GM12878 (cell line): ENCODE data around the gene SLC5A1. TPM values are rescaled to one million over a fixed set of nuclear protein-coding genes. Genes with fewer than 3 reads are reported as not detected.

Experiments
- ATAC-seq: fragments of 200-7000 bp; cut with Tn5 transposase; 3 replicates; pipeline ENCODE4 v1.9.1; 2020; ENCODE audit warnings: mild to moderate bottlenecking, moderate library complexity
- BruUV-seq: library from RNA; stranded (reverse); fragments of 400-500 nt; replicated peaks from 2 replicates; lab custom pipeline; 2021; lab: Mats Ljungman, UMichigan
- CTCF ChIA-PET: fragments of 300-600 bp; sonication (Branson Sonifier 250); formaldehyde crosslinking; extraction: SDS; loops from one replicate; lab custom pipeline; 2021; ENCODE audit warnings: inconsistent platforms; lab: Yijun Ruan, JAX
- POLR2A ChIA-PET: fragments of 350-600 bp; formaldehyde crosslinking; extraction: SDS; loops from one replicate; lab custom pipeline; 2021; ENCODE audit warnings: inconsistent platforms; lab: Charles Lee
- RAD21 ChIA-PET: fragments of 300-600 bp; sonication (Branson Sonifier 250); formaldehyde crosslinking; loops from one replicate; lab custom pipeline; 2023; ENCODE audit warnings: antibody characterized with exemption; ENCODE audit not compliant: unreplicated experiment; lab: Charles Lee
- SMC1A ChIA-PET: fragments of 300-600 bp; sonication (Branson Sonifier 250); formaldehyde crosslinking; loops from one replicate; lab custom pipeline; 2023; ENCODE audit not compliant: unreplicated experiment, uncharacterized antibody; lab: Charles Lee
- DNase-seq: peaks from one replicate; pipeline ENCODE4 v3.0.0-alpha.2; 2011; ENCODE audit warnings: low read depth, low spot score
- FAIRE-seq: peaks from 3 replicates; lab custom pipeline; 2011; peaks lifted over from hg19 to GRCh38; lab: Jason Lieb, UNC
- H2AFZ ChIP-seq: 2 replicates; pipeline ENCODE4 v1.6.0; 2011; ENCODE audit warnings: low read depth, low read length, control low read depth; ENCODE audit not compliant: control insufficient read depth
- H3K27ac ChIP-seq: 2 replicates; pipeline ENCODE4 v1.5.1; 2011; ENCODE audit warnings: control low read depth; ENCODE audit not compliant: control insufficient read depth, insufficient read depth
- H3K27me3 ChIP-seq, 2 experiments: replicated peaks in 1 of 2; 2 replicates each; pipeline versions ENCODE4 v1.6.0 to v1.6.1; 2011; ENCODE audit warnings: low read length in 1 of 2; ENCODE audit not compliant: control insufficient read depth in 2 of 2, insufficient read depth in 2 of 2
- H3K36me3 ChIP-seq, 2 experiments: 2 replicates each; pipeline ENCODE4 v1.5.1; 2011; ENCODE audit warnings: low read length in 1 of 2; ENCODE audit not compliant: control insufficient read depth in 2 of 2, insufficient read depth in 2 of 2
- H3K4me1 ChIP-seq: 2 replicates; pipeline ENCODE4 v1.6.1; 2011; ENCODE audit warnings: mild to moderate bottlenecking, low read length, moderate library complexity, mixed read lengths; ENCODE audit not compliant: control insufficient read depth, insufficient read depth
- H3K4me2 ChIP-seq: 2 replicates; pipeline ENCODE4 v1.6.0; 2011; ENCODE audit warnings: control low read depth; ENCODE audit not compliant: control insufficient read depth, insufficient read depth
- H3K4me3 ChIP-seq: fragments of 200-600 bp; sonication (generic); 2 replicates; pipeline ENCODE4 v1.5.1; 2016
- H3K79me2 ChIP-seq: 2 replicates; pipeline ENCODE4 v1.6.0; 2011; ENCODE audit warnings: low read length; ENCODE audit not compliant: control insufficient read depth, insufficient read depth
- H3K9ac ChIP-seq: 2 replicates; pipeline ENCODE4 v1.8.0; 2011; ENCODE audit warnings: low read length, control low read depth, mixed read lengths; ENCODE audit not compliant: control insufficient read depth, insufficient read depth
- H3K9me3 ChIP-seq: replicated peaks from 3 replicates; pipeline ENCODE4 v1.5.1; 2011; ENCODE audit warnings: mild to moderate bottlenecking, low read length; ENCODE audit not compliant: control insufficient read depth, insufficient read depth
- H4K20me1 ChIP-seq: 2 replicates; pipeline ENCODE4 v1.6.0; 2011; ENCODE audit not compliant: control insufficient read depth, insufficient read depth
- ATF7 ChIP-seq: fragments of 450-650 bp; IDR thresholded peaks from 2 replicates; pipeline ENCODE4 v1.6.1; 2016; ENCODE audit warnings: low read depth, mild to moderate bottlenecking
- GABPA ChIP-seq: IDR thresholded peaks from 2 replicates; pipeline ENCODE4 v1.6.1; 2014; ENCODE audit warnings: antibody characterized with exemption, low read depth, mild to moderate bottlenecking, inconsistent platforms
- NFYA ChIP-seq: IDR thresholded peaks from 2 replicates; pipeline ENCODE4 v1.6.1; 2011; ENCODE audit warnings: low read depth, mild to moderate bottlenecking, low read length, improper control_type of control experiment, borderline replicate concordance
- PML ChIP-seq: IDR thresholded peaks from 2 replicates; pipeline ENCODE4 v1.6.1; 2012; ENCODE audit warnings: low read length, inconsistent platforms
- WGBS: methylation state at CpG from one replicate; pipeline ENCODE4 v1.1.6; 2016; ENCODE audit warnings: low lambda C conversion rate; ENCODE audit not compliant: insufficient replicate concordance, insufficient coverage; ENCODE audit errors: missing lambda C conversion rate; 5-methylcytosine and 5-hydroxymethylcytosine counted together
- in situ Hi-C: fragments of 300-500 bp; cut with MboI; formaldehyde crosslinking; loops from 9 replicates; pipeline ENCODE4 v1.14.3; 2018; ENCODE audit warnings: mixed read lengths
- intact Hi-C: fragments of 100-400 bp; cut with micrococcal nuclease; formaldehyde crosslinking; loops from one replicate; pipeline ENCODE4 v1.14.2; 2022; ENCODE audit not compliant: unreplicated experiment
- polyA plus RNA-seq, 11 experiments: library from polyadenylated mRNA; depleted of rRNA in 4 of 11; unstranded in 6 of 11; stranded (reverse) in 5 of 11; fragments of >200 nt; fragmentation: Nextera tagmentation in 4 of 11; fragmentation: Illumina TruSeq in 1 of 11; extraction: Ambion mirVana in 4 of 11; extraction: Trizol in 1 of 11; gene quantifications; 1 replicate in 1 of 11; 2 replicates in 10 of 11; pipeline versions ENCODE4 v1.2.1 to v1.2.3, GENCODE V29; 2011 to 2016; ENCODE audit warnings: inconsistent platforms in 2 of 11, missing spikeins in 2 of 11, low read depth in 1 of 11
- total RNA-seq, 4 experiments: library from RNA; depleted of rRNA in 3 of 4; stranded (reverse); fragments of >200 nt in 3 of 4; fragmentation: Illumina TruSeq in 1 of 4; extraction: Trizol in 1 of 4; gene quantifications; 2 replicates each; pipeline versions ENCODE4 v1.2.1 to v1.2.3, GENCODE V29; 2013 to 2021
- TF ChIP-seq, protein P1 (sequence below): IDR thresholded peaks from 2 replicates; pipeline ENCODE4 v1.6.1; 2012; ENCODE audit warnings: mild to moderate bottlenecking, low read depth, low read length
- TF ChIP-seq, protein P2 (sequence below): fragments of 450-650 bp; IDR thresholded peaks from 2 replicates; pipeline ENCODE4 v1.6.1; 2017; ENCODE audit warnings: mild to moderate bottlenecking, moderate library complexity
- TF ChIP-seq, protein P3 (sequence below): fragments of 150-350 bp; IDR thresholded peaks from 2 replicates; pipeline ENCODE4 v1.6.1; 2016; ENCODE audit warnings: low read depth, low read length

SLC5A1 gene
- total and polyA plus RNA-seq, 10 of the 15 experiments (the other 5 are each of a cell fraction or from before 2014, with no cell fraction given) = 0.01 TPM; not detected in 9

DNA sequence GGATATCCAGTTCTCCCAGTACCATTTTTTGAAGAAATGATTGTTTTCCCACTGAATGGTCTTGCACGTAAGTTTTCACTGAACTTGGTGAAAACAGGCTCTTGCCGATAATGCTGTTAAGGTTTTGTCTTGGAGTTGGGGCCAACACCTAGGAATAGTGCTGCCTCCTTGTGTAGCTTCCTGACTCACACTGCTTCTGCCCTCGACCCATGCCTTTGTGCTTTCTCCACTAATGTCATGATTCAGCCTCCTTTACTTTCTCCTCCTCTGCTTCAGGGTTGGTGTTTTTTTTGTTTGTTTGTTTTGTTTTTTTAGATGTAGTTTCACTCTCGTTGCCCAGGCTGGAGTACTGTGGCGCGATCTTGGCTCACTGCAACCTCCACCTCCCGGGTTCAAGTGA lies 30.2 kb downstream of the SLC5A1 start:
- Histone ChIP-seq H3K9ac (no peak overlapping the region), H3K9me3 (no peaks in the 10 kb centered on the region), H3K4me2 (no peak overlapping the region), H3K27me3 (peaks cover 0 to 1% of the 10 kb centered on the region in 2 experiments; a peak in 2 of 4 replicates), H2AFZ (no peak overlapping the region), H3K4me3 (no peak overlapping the region), H3K27ac (no peak overlapping the region), H4K20me1 (no peaks in the 10 kb centered on the region), H3K4me1 (no peaks in the 10 kb centered on the region), H3K79me2 (no peaks in the 10 kb centered on the region), H3K36me3 (no peaks in the 10 kb centered on the region)
- DNase-seq = no peak
- POLR2A ChIA-PET = no interaction called here
- SMC1A ChIA-PET = no interaction called here
- RAD21 ChIA-PET = no interaction called here
- in situ Hi-C loops = loop anchor here (10.0 kb wide), 1 partner anchor 408 kb away; the partner anchor contains the start of gene PISD
- 50% methylated on average over 7 of the region's 7 CpGs for WGBS
- no peak for FAIRE-seq
- no TSS peak for BruUV-seq
- ATAC-seq = no peak
- intact Hi-C loops = no loop called here
- CTCF ChIA-PET = no interaction called here
- TF ChIP-seq, protein P1, sequence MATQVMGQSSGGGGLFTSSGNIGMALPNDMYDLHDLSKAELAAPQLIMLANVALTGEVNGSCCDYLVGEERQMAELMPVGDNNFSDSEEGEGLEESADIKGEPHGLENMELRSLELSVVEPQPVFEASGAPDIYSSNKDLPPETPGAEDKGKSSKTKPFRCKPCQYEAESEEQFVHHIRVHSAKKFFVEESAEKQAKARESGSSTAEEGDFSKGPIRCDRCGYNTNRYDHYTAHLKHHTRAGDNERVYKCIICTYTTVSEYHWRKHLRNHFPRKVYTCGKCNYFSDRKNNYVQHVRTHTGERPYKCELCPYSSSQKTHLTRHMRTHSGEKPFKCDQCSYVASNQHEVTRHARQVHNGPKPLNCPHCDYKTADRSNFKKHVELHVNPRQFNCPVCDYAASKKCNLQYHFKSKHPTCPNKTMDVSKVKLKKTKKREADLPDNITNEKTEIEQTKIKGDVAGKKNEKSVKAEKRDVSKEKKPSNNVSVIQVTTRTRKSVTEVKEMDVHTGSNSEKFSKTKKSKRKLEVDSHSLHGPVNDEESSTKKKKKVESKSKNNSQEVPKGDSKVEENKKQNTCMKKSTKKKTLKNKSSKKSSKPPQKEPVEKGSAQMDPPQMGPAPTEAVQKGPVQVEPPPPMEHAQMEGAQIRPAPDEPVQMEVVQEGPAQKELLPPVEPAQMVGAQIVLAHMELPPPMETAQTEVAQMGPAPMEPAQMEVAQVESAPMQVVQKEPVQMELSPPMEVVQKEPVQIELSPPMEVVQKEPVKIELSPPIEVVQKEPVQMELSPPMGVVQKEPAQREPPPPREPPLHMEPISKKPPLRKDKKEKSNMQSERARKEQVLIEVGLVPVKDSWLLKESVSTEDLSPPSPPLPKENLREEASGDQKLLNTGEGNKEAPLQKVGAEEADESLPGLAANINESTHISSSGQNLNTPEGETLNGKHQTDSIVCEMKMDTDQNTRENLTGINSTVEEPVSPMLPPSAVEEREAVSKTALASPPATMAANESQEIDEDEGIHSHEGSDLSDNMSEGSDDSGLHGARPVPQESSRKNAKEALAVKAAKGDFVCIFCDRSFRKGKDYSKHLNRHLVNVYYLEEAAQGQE = no peak
- TF ChIP-seq PML (no peak), NFYA (no peak), ATF7 (no peak), GABPA (no peak)
- TF ChIP-seq, protein P2, sequence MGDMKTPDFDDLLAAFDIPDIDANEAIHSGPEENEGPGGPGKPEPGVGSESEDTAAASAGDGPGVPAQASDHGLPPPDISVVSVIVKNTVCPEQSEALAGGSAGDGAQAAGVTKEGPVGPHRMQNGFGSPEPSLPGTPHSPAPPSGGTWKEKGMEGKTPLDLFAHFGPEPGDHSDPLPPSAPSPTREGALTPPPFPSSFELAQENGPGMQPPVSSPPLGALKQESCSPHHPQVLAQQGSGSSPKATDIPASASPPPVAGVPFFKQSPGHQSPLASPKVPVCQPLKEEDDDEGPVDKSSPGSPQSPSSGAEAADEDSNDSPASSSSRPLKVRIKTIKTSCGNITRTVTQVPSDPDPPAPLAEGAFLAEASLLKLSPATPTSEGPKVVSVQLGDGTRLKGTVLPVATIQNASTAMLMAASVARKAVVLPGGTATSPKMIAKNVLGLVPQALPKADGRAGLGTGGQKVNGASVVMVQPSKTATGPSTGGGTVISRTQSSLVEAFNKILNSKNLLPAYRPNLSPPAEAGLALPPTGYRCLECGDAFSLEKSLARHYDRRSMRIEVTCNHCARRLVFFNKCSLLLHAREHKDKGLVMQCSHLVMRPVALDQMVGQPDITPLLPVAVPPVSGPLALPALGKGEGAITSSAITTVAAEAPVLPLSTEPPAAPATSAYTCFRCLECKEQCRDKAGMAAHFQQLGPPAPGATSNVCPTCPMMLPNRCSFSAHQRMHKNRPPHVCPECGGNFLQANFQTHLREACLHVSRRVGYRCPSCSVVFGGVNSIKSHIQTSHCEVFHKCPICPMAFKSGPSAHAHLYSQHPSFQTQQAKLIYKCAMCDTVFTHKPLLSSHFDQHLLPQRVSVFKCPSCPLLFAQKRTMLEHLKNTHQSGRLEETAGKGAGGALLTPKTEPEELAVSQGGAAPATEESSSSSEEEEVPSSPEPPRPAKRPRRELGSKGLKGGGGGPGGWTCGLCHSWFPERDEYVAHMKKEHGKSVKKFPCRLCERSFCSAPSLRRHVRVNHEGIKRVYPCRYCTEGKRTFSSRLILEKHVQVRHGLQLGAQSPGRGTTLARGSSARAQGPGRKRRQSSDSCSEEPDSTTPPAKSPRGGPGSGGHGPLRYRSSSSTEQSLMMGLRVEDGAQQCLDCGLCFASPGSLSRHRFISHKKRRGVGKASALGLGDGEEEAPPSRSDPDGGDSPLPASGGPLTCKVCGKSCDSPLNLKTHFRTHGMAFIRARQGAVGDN = no peak
- TF ChIP-seq, protein P3, sequence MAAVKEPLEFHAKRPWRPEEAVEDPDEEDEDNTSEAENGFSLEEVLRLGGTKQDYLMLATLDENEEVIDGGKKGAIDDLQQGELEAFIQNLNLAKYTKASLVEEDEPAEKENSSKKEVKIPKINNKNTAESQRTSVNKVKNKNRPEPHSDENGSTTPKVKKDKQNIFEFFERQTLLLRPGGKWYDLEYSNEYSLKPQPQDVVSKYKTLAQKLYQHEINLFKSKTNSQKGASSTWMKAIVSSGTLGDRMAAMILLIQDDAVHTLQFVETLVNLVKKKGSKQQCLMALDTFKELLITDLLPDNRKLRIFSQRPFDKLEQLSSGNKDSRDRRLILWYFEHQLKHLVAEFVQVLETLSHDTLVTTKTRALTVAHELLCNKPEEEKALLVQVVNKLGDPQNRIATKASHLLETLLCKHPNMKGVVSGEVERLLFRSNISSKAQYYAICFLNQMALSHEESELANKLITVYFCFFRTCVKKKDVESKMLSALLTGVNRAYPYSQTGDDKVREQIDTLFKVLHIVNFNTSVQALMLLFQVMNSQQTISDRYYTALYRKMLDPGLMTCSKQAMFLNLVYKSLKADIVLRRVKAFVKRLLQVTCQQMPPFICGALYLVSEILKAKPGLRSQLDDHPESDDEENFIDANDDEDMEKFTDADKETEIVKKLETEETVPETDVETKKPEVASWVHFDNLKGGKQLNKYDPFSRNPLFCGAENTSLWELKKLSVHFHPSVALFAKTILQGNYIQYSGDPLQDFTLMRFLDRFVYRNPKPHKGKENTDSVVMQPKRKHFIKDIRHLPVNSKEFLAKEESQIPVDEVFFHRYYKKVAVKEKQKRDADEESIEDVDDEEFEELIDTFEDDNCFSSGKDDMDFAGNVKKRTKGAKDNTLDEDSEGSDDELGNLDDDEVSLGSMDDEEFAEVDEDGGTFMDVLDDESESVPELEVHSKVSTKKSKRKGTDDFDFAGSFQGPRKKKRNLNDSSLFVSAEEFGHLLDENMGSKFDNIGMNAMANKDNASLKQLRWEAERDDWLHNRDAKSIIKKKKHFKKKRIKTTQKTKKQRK = no peak
